ENCODE data around the gene ADGRL2.

- TF ChIP-seq POLR2A (IDR thresholded peaks at IDR 0.05; ENCODE audit: low read length) (no peak), GATA1 (IDR thresholded peaks at IDR 0.05; ENCODE audit: low read depth, low read length) (no peak)
These were observed 40.1 kb upstream of the ADGRL2 start for GRCh38 chr1:81760477-81761097.

Measured in erythroblast (primary cell).